CD4-positive, alpha-beta memory T cell (primary cell): ENCODE data around the gene ISY1. TPM values are rescaled to one million over a fixed set of nuclear protein-coding genes. Genes with fewer than 3 reads are reported as not detected.
A peak's percentile ranks its signal among the peaks of the same experiment; 100 is the strongest.
"Not testable (repeated sequence)": the region's sequence is repeated elsewhere in the genome, so short reads cannot be mapped to it uniquely, and the experiment has no call there.

ENCODE experiments used
- CTCF ChIA-PET: fragments of 350-600 bp; sonication (Branson Sonifier 250); formaldehyde crosslinking; loops from one replicate; lab custom pipeline; 2021; ENCODE audit warnings: inconsistent platforms; ENCODE audit not compliant: partially characterized antibody; lab: Charles Lee
- POLR2A ChIA-PET: fragments of 350-600 bp; sonication (Branson Sonifier 250); formaldehyde crosslinking; loops from one replicate; lab custom pipeline; 2021; ENCODE audit not compliant: partially characterized antibody; lab: Charles Lee
- DNase-seq, 5 donors: peaks; one replicate each; pipeline versions ENCODE4 v3.0.0 to v3.0.0-alpha.2; 2020 to 2022; ENCODE audit warnings: mixed read lengths in 1 of 5
- H3K27ac ChIP-seq: one replicate; pipeline ENCODE4 v1.7.0; 2013; ENCODE audit warnings: low read depth, low read length
- H3K27me3 ChIP-seq: 2 replicates; pipeline ENCODE4 v1.7.0; 2013; ENCODE audit warnings: mild to moderate bottlenecking, low read length, moderate library complexity; ENCODE audit not compliant: insufficient read depth
- H3K36me3 ChIP-seq: 2 replicates; pipeline ENCODE4 v1.7.0; 2013; ENCODE audit warnings: mild to moderate bottlenecking, low read length, moderate library complexity; ENCODE audit not compliant: insufficient read depth
- H3K4me1 ChIP-seq: 2 replicates; pipeline ENCODE4 v1.7.0; 2013; ENCODE audit warnings: mild to moderate bottlenecking, low read length, moderate library complexity; ENCODE audit not compliant: insufficient read depth
- H3K4me3 ChIP-seq, 2 donors: one replicate each; pipeline ENCODE4 v1.7.0; 2013; ENCODE audit warnings: low read length in 2 of 2, mild to moderate bottlenecking in 1 of 2
- H3K9me3 ChIP-seq, 2 donors: one replicate each; pipeline ENCODE4 v1.7.0; 2013; ENCODE audit warnings: low read length in 2 of 2, control low read depth in 1 of 2; ENCODE audit not compliant: control insufficient read depth in 1 of 2
- H3K27ac Mint-ChIP-seq, 7 donors: one replicate each; pipeline ENCODE4 v1.8.0; 2020 to 2021; ENCODE audit warnings: mixed read lengths in 7 of 7, mild to moderate bottlenecking in 6 of 7, inconsistent platforms in 3 of 7, moderate library complexity in 3 of 7
- H3K27me3 Mint-ChIP-seq, 2 donors: one replicate each; pipeline ENCODE4 v1.8.0; 2020 to 2021; ENCODE audit warnings: mixed read lengths in 2 of 2
- H3K36me3 Mint-ChIP-seq, 2 donors: one replicate each; pipeline ENCODE4 v1.8.0; 2020 to 2021; ENCODE audit warnings: mixed read lengths in 2 of 2, inconsistent platforms in 1 of 2, mild to moderate bottlenecking in 1 of 2
- H3K4me1 Mint-ChIP-seq, 4 donors: one replicate each; pipeline ENCODE4 v1.8.0; 2020 to 2021; ENCODE audit warnings: mixed read lengths in 4 of 4, mild to moderate bottlenecking in 1 of 4
- H3K4me3 Mint-ChIP-seq, 8 donors: one replicate each; pipeline ENCODE4 v1.8.0; 2020 to 2021; ENCODE audit warnings: mixed read lengths in 8 of 8, mild to moderate bottlenecking in 7 of 8, moderate library complexity in 6 of 8, inconsistent platforms in 3 of 8
- H3K9me3 Mint-ChIP-seq, 8 donors: one replicate each; pipeline ENCODE4 v1.8.0; 2020 to 2021; ENCODE audit warnings: mixed read lengths in 8 of 8, mild to moderate bottlenecking in 5 of 8, inconsistent platforms in 3 of 8, moderate library complexity in 1 of 8
- intact Hi-C: fragments of 100-400 bp; cut with micrococcal nuclease; formaldehyde crosslinking; loops from one replicate; pipeline ENCODE4 v1.15.1; 2023
- polyA plus RNA-seq, 2 donors: library from polyadenylated mRNA; unstranded; fragments of 300-500 nt; fragmentation: Illumina TruSeq; gene quantifications; one replicate each; pipeline ENCODE4 v1.2.3, GENCODE V29; 2021
- total RNA-seq, 2 experiments: library from RNA; stranded (reverse); gene quantifications; one replicate each; pipeline ENCODE4 v1.2.3, GENCODE V29; 2021

Gene ISY1
- total and polyA plus RNA-seq, 4 experiments from 2014 or later: 29.5 to 104 (median 66.5) TPM

GRCh38 chr3:129196601-129197000, 35.7 kb upstream of the ISY1 start:
- Histone ChIP-seq H3K4me1 (no peaks in the 10 kb centered on the region), H3K4me3 (no peak overlapping the region), H3K36me3 (no peaks in the 10 kb centered on the region), H3K9me3 (no peaks in the 10 kb centered on the region), H3K27me3 (no peaks in the 10 kb centered on the region), H3K27ac (no peak overlapping the region)
- Mint-ChIP-seq H3K9me3 (no peaks in the 10 kb centered on the region), H3K27ac (no peak overlapping the region), H3K4me3 (no peak overlapping the region), H3K27me3 (no peaks in the 10 kb centered on the region), H3K36me3 (no peaks in the 10 kb centered on the region), H3K4me1 (no peaks in the 10 kb centered on the region)
- intact Hi-C loops: no loop called here
- no peak for DNase-seq
- POLR2A ChIA-PET: no interaction called here
- CTCF ChIA-PET: interaction anchor here (1.6 kb wide), 1 partner anchor 226 kb away, joined by 4 read pairs; no protein-coding TSS in a partner anchor

GRCh38 chr3:129195731-129196256, 34.9 kb upstream of the ISY1 start:
- Histone ChIP-seq H3K4me1 (no peaks in the 10 kb centered on the region), H3K27ac (no peak overlapping the region), H3K36me3 (no peaks in the 10 kb centered on the region), H3K9me3 (no peaks in the 10 kb centered on the region), H3K27me3 (no peaks in the 10 kb centered on the region), H3K4me3 (no peak overlapping the region)
- H3K4me1 Mint-ChIP-seq: no peaks in the 10 kb centered on the region
- no peak for DNase-seq
- no peaks in the 10 kb centered on the region for H3K9me3 Mint-ChIP-seq
- H3K36me3 Mint-ChIP-seq: no peaks in the 10 kb centered on the region
- ChIA-PET CTCF (interaction anchor here (1.1 to 1.6 kb wide), 2 partner anchors 51 to 226 kb away, joined by 3 to 4 read pairs; no protein-coding TSS in a partner anchor), POLR2A (no interaction called here)
- H3K4me3 Mint-ChIP-seq: no peak overlapping the region
- H3K27ac Mint-ChIP-seq: no peak overlapping the region
- intact Hi-C loops: no loop called here
- no peaks in the 10 kb centered on the region for H3K27me3 Mint-ChIP-seq

- H3K27me3 Mint-ChIP-seq, H3K27ac ChIP-seq, intact Hi-C loops, H3K36me3 ChIP-seq, H3K9me3 Mint-ChIP-seq, H3K4me3 ChIP-seq, CTCF ChIA-PET, H3K27me3 ChIP-seq, H3K4me3 Mint-ChIP-seq, H3K9me3 ChIP-seq, DNase-seq, H3K4me1 Mint-ChIP-seq, H3K36me3 Mint-ChIP-seq, H3K4me1 ChIP-seq, POLR2A ChIA-PET, H3K27ac Mint-ChIP-seq: not testable (repeated sequence)
Measured at GRCh38 chr3:129189793-129190192, 28.9 kb upstream of the ISY1 start.

GRCh38 chr3:129187857-129188256, 27.0 kb upstream of the ISY1 start:
- Histone ChIP-seq H3K27me3 (no peaks in the 10 kb centered on the region), H3K9me3 (no peaks in the 10 kb centered on the region), H3K27ac (no peak overlapping the region), H3K4me3 (no peak overlapping the region), H3K36me3 (no peaks in the 10 kb centered on the region), H3K4me1 (peaks cover 9% of the 10 kb centered on the region)
- peaks cover 0 to 2% (median 0%) of the 10 kb centered on the region in 8 donors for H3K9me3 Mint-ChIP-seq
- H3K36me3 Mint-ChIP-seq: peaks cover 0 to 7% of the 10 kb centered on the region in 2 donors
- H3K4me1 Mint-ChIP-seq: peaks cover 3 to 14% (median 6%) of the 10 kb centered on the region in 4 donors
- intact Hi-C loops: no loop called here
- H3K4me3 Mint-ChIP-seq: no peak overlapping the region
- ChIA-PET POLR2A (no interaction called here), CTCF (interaction anchor here (2.9 kb wide), 1 partner anchor 58 kb away, joined by 7 read pairs; no protein-coding TSS in a partner anchor)
- H3K27me3 Mint-ChIP-seq: no peaks in the 10 kb centered on the region
- no peak for DNase-seq
- peak overlapping the region in 2 of 7 donors; percentile 14 to 42 for H3K27ac Mint-ChIP-seq

GRCh38 chr3:129185783-129186182, 24.9 kb upstream of the ISY1 start:
- H3K4me1 Mint-ChIP-seq: peaks cover 8 to 35% (median 16%) of the 10 kb centered on the region in 4 donors
- H3K36me3 Mint-ChIP-seq: peaks cover 13 to 25% of the 10 kb centered on the region in 2 donors
- no peak for DNase-seq
- Histone ChIP-seq H3K27ac (no peak overlapping the region), H3K36me3 (no peaks in the 10 kb centered on the region), H3K4me3 (no peak overlapping the region), H3K9me3 (no peaks in the 10 kb centered on the region), H3K27me3 (no peaks in the 10 kb centered on the region), H3K4me1 (peaks cover 21% of the 10 kb centered on the region)
- H3K9me3 Mint-ChIP-seq: peaks cover 0 to 2% (median 0%) of the 10 kb centered on the region in 8 donors
- ChIA-PET POLR2A (interaction anchor here (1.0 to 2.0 kb wide), 4 partner anchors 24 to 129 kb away, joined by 3 to 6 read pairs (median 4); no protein-coding TSS in a partner anchor), CTCF (interaction anchor here (1.0 to 2.7 kb wide), 5 partner anchors 60 to 215 kb away, joined by 3 to 11 read pairs (median 3); no protein-coding TSS in a partner anchor)
- peak overlapping the region in 2 of 7 donors; percentile 16 to 71 for H3K27ac Mint-ChIP-seq
- H3K4me3 Mint-ChIP-seq: no peak overlapping the region
- no peaks in the 10 kb centered on the region for H3K27me3 Mint-ChIP-seq
- intact Hi-C loops: no loop called here

GRCh38 chr3:129184784-129185542, 24.1 kb upstream of the ISY1 start:
- Mint-ChIP-seq H3K4me1 (peaks cover 14 to 43% (median 23%) of the 10 kb centered on the region in 4 donors), H3K36me3 (peaks cover 19 to 32% of the 10 kb centered on the region in 2 donors), H3K4me3 (peak overlapping the region in 7 of 8 donors; percentile 17 to 99 (median 93)), H3K27ac (peak overlapping the region; percentile 91 to 99 (median 98))
- DNase-seq, H3K9me3 Mint-ChIP-seq, H3K36me3 ChIP-seq, H3K9me3 ChIP-seq, H3K27me3 ChIP-seq, H3K4me3 ChIP-seq, H3K27me3 Mint-ChIP-seq: not testable (repeated sequence)
- H3K4me1 ChIP-seq: peaks cover 29% of the 10 kb centered on the region
- peak overlapping the region; percentile 99 for H3K27ac ChIP-seq
- CTCF ChIA-PET: interaction anchor here (1.0 to 2.7 kb wide), 4 partner anchors 61 to 169 kb away, joined by 3 to 11 read pairs (median 4); no protein-coding TSS in a partner anchor
- POLR2A ChIA-PET: interaction anchor here (1.0 to 2.0 kb wide), 2 partner anchors 23 to 66 kb away, joined by 4 to 6 read pairs; no protein-coding TSS in a partner anchor
- intact Hi-C loops: loop anchor here (1.0 to 5.0 kb wide), 6 partner anchors 24 to 458 kb away; partner anchors contain the start of genes ACAD9, ISY1, MBD4 and RAB43

GRCh38 chr3:129184396-129184657, 23.5 kb upstream of the ISY1 start:
- H3K4me3 ChIP-seq: peak overlapping the region; percentile 51 to 93
- ChIA-PET POLR2A (interaction anchor here (0.8 to 6.9 kb wide), 13 partner anchors 13 to 397 kb away, joined by 3 to 133 read pairs (median 9); partner anchors contain the start of genes COPG1, HMCES and RAB43), CTCF (interaction anchor here (1.4 to 2.8 kb wide), 2 partner anchors 62 to 131 kb away, joined by 4 to 12 read pairs; no protein-coding TSS in a partner anchor)
- intact Hi-C loops: loop anchor here (1.0 to 5.0 kb wide), 6 partner anchors 23 to 457 kb away; partner anchors contain the start of genes ACAD9, ISY1, MBD4 and RAB43
- H3K36me3 ChIP-seq: no peaks in the 10 kb centered on the region
- peaks cover 0 to 2% (median 0%) of the 10 kb centered on the region in 8 donors for H3K9me3 Mint-ChIP-seq
- peaks cover 21 to 36% of the 10 kb centered on the region in 2 donors for H3K36me3 Mint-ChIP-seq
- peak in 1 of 5 donors; percentile 44 for DNase-seq
- peak overlapping the region; percentile 91 to 99 (median 98) for H3K27ac Mint-ChIP-seq
- peak overlapping the region; percentile 99 for H3K27ac ChIP-seq
- peaks cover 17 to 50% (median 27%) of the 10 kb centered on the region in 4 donors for H3K4me1 Mint-ChIP-seq
- no peaks in the 10 kb centered on the region for H3K27me3 ChIP-seq
- H3K4me3 Mint-ChIP-seq: peak overlapping the region; percentile 89 to 99 (median 97)
- peaks cover 35% of the 10 kb centered on the region for H3K4me1 ChIP-seq
- no peaks in the 10 kb centered on the region for H3K9me3 ChIP-seq
- H3K27me3 Mint-ChIP-seq: no peaks in the 10 kb centered on the region
